Esophagus muscularis mucosa (tissue), 4 donors: ENCODE measurements around the gene RNF25. TPM values are rescaled to one million over a fixed set of nuclear protein-coding genes. Genes with fewer than 3 reads are reported as not detected.

Experiments
- DNase-seq: peaks from one replicate; pipeline ENCODE4 v3.0.0-alpha.2; 2017; ENCODE audit errors: extremely low spot score
- H3K27ac ChIP-seq, 4 donors: fragments of 200-600 bp; sonication (generic); replicated peaks in 1 of 4; 1 replicate in 3 of 4; 2 replicates in 1 of 4; pipeline ENCODE4 v1.5.1; 2016 to 2019; ENCODE audit warnings: mild to moderate bottlenecking in 1 of 4
- H3K27me3 ChIP-seq, 4 donors: fragments of 200-600 bp; sonication (generic); one replicate each; pipeline versions ENCODE4 v1.5.1 to v1.6.0; 2016 to 2019
- H3K36me3 ChIP-seq, 4 donors: fragments of 200-600 bp; sonication (generic); one replicate each; pipeline ENCODE4 v1.5.1; 2016 to 2019
- H3K4me1 ChIP-seq, 4 donors: fragments of 200-600 bp; sonication (generic); one replicate each; pipeline ENCODE4 v1.5.1; 2016 to 2019
- H3K4me3 ChIP-seq, 4 donors: fragments of 200-600 bp; sonication (generic); 1 replicate in 2 of 4; 2 replicates in 2 of 4; pipeline ENCODE4 v1.5.1; 2016 to 2019; ENCODE audit warnings: mild to moderate bottlenecking in 4 of 4, moderate library complexity in 1 of 4
- H3K9me3 ChIP-seq, 4 donors: fragments of 200-600 bp; sonication (generic); 1 replicate in 3 of 4; 2 replicates in 1 of 4; pipeline ENCODE4 v1.5.1; 2016 to 2019
- CTCF ChIP-seq, 3 experiments: fragments of 200-600 bp in 2 of 3; fragments of 450-650 bp in 1 of 3; sonication (generic) in 2 of 3; IDR thresholded peaks; one replicate each; pipeline ENCODE4 v1.5.1; 2017 to 2019; ENCODE audit warnings: antibody characterized with exemption in 3 of 3, mild to moderate bottlenecking in 2 of 3, moderate library complexity in 1 of 3
- EP300 ChIP-seq: sonication (generic); formaldehyde crosslinking; IDR thresholded peaks from one replicate; pipeline ENCODE4 v1.6.1; 2017; ENCODE audit warnings: antibody characterized with exemption
- POLR2A ChIP-seq: fragments of 450-650 bp; IDR thresholded peaks from one replicate; pipeline ENCODE4 v1.6.1; 2017; ENCODE audit warnings: antibody characterized with exemption, moderate library complexity, mild to moderate bottlenecking, low read depth
- POLR2AphosphoS5 ChIP-seq, 2 donors: sonication (generic); formaldehyde crosslinking; IDR thresholded peaks; one replicate each; pipeline ENCODE4 v1.6.1; 2017; ENCODE audit warnings: antibody characterized with exemption in 2 of 2
- WGBS: methylation state at CpG from one replicate; pipeline ENCODE4 v1.1.5; 2018; 5-methylcytosine and 5-hydroxymethylcytosine counted together
- intact Hi-C: fragments of 100-400 bp; cut with DNase I; formaldehyde crosslinking; loops from one replicate; pipeline ENCODE4 v1.15.1; 2023
- total RNA-seq, 4 donors: library from RNA; depleted of rRNA; stranded (reverse); fragments of >200 nt; gene quantifications; one replicate each; pipeline versions ENCODE4 v1.1.0 to v1.2.1, GENCODE V29; 2016

The RNF25 gene
- total RNA-seq, 4 donors from 2014 or later: 16.6 to 27.5 (median 21.1) TPM

GRCh38 chr2:218664653-218665052 is 7.1 kb downstream of the RNF25 start:
- Histone ChIP-seq H3K4me3 (no peak overlapping the region), H3K27ac (no peak overlapping the region), H3K4me1 (peaks cover 5 to 13% (median 11%) of the 10 kb centered on the region in 4 donors), H3K36me3 (peaks cover 64 to 79% (median 74%) of the 10 kb centered on the region in 4 donors), H3K27me3 (no peaks in the 10 kb centered on the region), H3K9me3 (no peaks in the 10 kb centered on the region)
- TF ChIP-seq CTCF (IDR thresholded peaks at IDR 0.05): no peak
- no peak for TF ChIP-seq EP300
- no peak for TF ChIP-seq POLR2AphosphoS5 (IDR thresholded peaks at IDR 0.05)
- TF ChIP-seq POLR2A: no peak
- intact Hi-C loops: loop anchor here (5.0 kb wide), 1 partner anchor 257 kb away; no protein-coding TSS in a partner anchor
- no peak for DNase-seq
- 95% methylated on average over 7 of the region's 7 CpGs for WGBS

- Histone ChIP-seq H3K27me3 (no peaks in the 10 kb centered on the region), H3K9me3 (no peaks in the 10 kb centered on the region), H3K4me1 (peaks cover 5 to 17% (median 12%) of the 10 kb centered on the region in 4 donors), H3K36me3 (peaks cover 64 to 75% (median 73%) of the 10 kb centered on the region in 4 donors), H3K4me3 (no peak overlapping the region), H3K27ac (no peak overlapping the region)
- 88% methylated on average over 4 of the region's 15 CpGs for WGBS
- intact Hi-C loops: loop anchor here (5.0 kb wide), 1 partner anchor 257 kb away; no protein-coding TSS in a partner anchor
- TF ChIP-seq CTCF (IDR thresholded peaks at IDR 0.05): no peak
- no peak for TF ChIP-seq POLR2AphosphoS5 (IDR thresholded peaks at IDR 0.05)
- no peak for TF ChIP-seq POLR2A
- TF ChIP-seq EP300: no peak
- no peak for DNase-seq
Measured at GRCh38 chr2:218663901-218664300, 7.9 kb downstream of the RNF25 start.

GRCh38 chr2:218662827-218663226 is 9.0 kb downstream of the RNF25 start:
- H3K36me3 ChIP-seq: peaks cover 60 to 66% (median 65%) of the 10 kb centered on the region in 4 donors
- WGBS: 83% methylated on average over 9 of the region's 10 CpGs
- H3K4me1 ChIP-seq: peaks cover 16 to 28% (median 23%) of the 10 kb centered on the region in 4 donors
- H3K27ac ChIP-seq: no peak overlapping the region
- H3K4me3 ChIP-seq: no peak overlapping the region
- no peaks in the 10 kb centered on the region for H3K27me3 ChIP-seq
- TF ChIP-seq POLR2AphosphoS5 (IDR thresholded peaks at IDR 0.05) (no peak), CTCF (IDR thresholded peaks at IDR 0.05) (no peak), EP300 (no peak), POLR2A (no peak)
- no peaks in the 10 kb centered on the region for H3K9me3 ChIP-seq
- no peak for DNase-seq
- intact Hi-C loops: loop anchor here (5.0 kb wide), 1 partner anchor 256 kb away; no protein-coding TSS in a partner anchor

- Histone ChIP-seq H3K9me3 (no peaks in the 10 kb centered on the region), H3K4me3 (no peak overlapping the region), H3K4me1 (peaks cover 21 to 32% (median 23%) of the 10 kb centered on the region in 4 donors), H3K27me3 (no peaks in the 10 kb centered on the region), H3K27ac (no peak overlapping the region), H3K36me3 (peaks cover 55 to 66% (median 62%) of the 10 kb centered on the region in 4 donors)
- WGBS: 84% methylated on average over 6 of the region's 7 CpGs
- TF ChIP-seq POLR2AphosphoS5 (IDR thresholded peaks at IDR 0.05): no peak
- TF ChIP-seq CTCF (IDR thresholded peaks at IDR 0.05): no peak
- no peak for TF ChIP-seq POLR2A
- no peak for TF ChIP-seq EP300
- DNase-seq: no peak
- intact Hi-C loops: loop anchor here (5.0 kb wide), 1 partner anchor 255 kb away; no protein-coding TSS in a partner anchor
Measured at GRCh38 chr2:218662377-218662776, 9.4 kb downstream of the RNF25 start.
